Measurements from ENCODE around the gene ITPRID1.

ITPRID1 gene

DNA sequence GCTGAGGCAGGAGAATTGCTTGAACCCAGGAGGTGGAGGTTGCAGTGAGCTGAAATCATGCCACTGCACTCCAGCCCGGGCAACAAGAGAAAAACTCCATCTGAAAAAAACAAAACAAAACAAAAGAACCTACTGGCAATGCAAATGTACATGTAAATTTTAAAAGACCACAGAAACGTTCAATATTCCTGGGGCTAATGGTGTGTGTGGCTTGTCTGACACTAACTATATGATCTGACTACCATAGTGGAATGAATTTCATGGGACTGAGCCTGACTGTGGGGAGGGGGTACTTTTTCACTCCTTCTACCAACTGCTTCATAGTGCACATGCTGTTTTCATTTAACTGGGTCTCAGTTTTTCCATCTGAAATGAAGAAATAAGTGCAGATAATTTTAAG lies 69.6 kb downstream of the ITPRID1 start:
- Histone ChIP-seq H3K4me3 (ENCODE audit: low read depth, low read length) (no peak overlapping the region), H3K27ac (ENCODE audit: extremely low read depth, low read depth, low read length) (no peak overlapping the region), H3K36me3 (ENCODE audit: control insufficient read depth in 2 of 2, insufficient read depth in 1 of 2, low read length in 2 of 2) (no peaks in the 10 kb centered on the region), H3K4me1 (ENCODE audit: control insufficient read depth, insufficient read depth, low read length) (no peaks in the 10 kb centered on the region), H3K9me3 (ENCODE audit: control insufficient read depth, insufficient read depth, low read depth, low read length) (no peaks in the 10 kb centered on the region)
- no peak for TF ChIP-seq ZNF157 (tag by site-specific recombination; IDR thresholded peaks at IDR 0.05)
- TF ChIP-seq KLF9 (tag by site-specific recombination; IDR thresholded peaks at IDR 0.05; ENCODE audit: low read depth): no peak
- TF ChIP-seq ZIC2 (tag by site-specific recombination; IDR thresholded peaks at IDR 0.05): no peak
- no peak for TF ChIP-seq ZNF623 (tag by site-specific recombination; IDR thresholded peaks at IDR 0.05)
- no peak for TF ChIP-seq ZNF843 (tag by site-specific recombination; IDR thresholded peaks at IDR 0.05)
- TF ChIP-seq ZBTB8A (tag by site-specific recombination; IDR thresholded peaks at IDR 0.05): no peak
- TF ChIP-seq SP2 (tag by site-specific recombination; IDR thresholded peaks at IDR 0.05): no peak
- TF ChIP-seq, protein P1, sequence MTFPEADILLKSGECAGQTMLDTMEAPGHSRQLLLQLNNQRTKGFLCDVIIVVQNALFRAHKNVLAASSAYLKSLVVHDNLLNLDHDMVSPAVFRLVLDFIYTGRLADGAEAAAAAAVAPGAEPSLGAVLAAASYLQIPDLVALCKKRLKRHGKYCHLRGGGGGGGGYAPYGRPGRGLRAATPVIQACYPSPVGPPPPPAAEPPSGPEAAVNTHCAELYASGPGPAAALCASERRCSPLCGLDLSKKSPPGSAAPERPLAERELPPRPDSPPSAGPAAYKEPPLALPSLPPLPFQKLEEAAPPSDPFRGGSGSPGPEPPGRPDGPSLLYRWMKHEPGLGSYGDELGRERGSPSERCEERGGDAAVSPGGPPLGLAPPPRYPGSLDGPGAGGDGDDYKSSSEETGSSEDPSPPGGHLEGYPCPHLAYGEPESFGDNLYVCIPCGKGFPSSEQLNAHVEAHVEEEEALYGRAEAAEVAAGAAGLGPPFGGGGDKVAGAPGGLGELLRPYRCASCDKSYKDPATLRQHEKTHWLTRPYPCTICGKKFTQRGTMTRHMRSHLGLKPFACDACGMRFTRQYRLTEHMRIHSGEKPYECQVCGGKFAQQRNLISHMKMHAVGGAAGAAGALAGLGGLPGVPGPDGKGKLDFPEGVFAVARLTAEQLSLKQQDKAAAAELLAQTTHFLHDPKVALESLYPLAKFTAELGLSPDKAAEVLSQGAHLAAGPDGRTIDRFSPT (tag by site-specific recombination; IDR thresholded peaks at IDR 0.05): no peak
- CTCF ChIA-PET: no interaction called here
- POLR2A ChIA-PET: no interaction called here

DNA sequence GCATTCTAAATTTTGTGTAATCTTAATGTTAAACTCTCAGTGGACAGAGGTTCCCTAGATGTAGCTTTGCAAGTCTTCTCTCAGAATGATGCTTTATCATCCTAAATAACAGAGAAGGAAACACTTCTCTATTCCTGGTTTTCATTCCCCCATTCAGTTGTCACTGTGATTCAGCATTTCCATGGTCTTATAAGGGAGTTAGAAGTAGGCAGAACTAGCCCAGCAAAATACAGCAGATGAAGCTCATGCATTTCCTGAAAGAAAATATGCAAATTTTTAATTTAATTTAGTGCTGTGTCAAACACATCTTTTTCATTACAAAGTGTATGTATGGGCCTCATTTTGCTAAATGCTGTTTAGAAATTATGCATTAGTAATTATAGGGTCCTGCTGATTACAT lies 70.1 kb downstream of the ITPRID1 start:
- no peak overlapping the region for H3K27ac ChIP-seq (ENCODE audit: extremely low read depth, low read depth, low read length)
- ChIA-PET POLR2A (no interaction called here), CTCF (no interaction called here)
- no peaks in the 10 kb centered on the region for H3K9me3 ChIP-seq (ENCODE audit: control insufficient read depth, insufficient read depth, low read depth, low read length)
- H3K4me1 ChIP-seq (ENCODE audit: control insufficient read depth, insufficient read depth, low read length): no peaks in the 10 kb centered on the region
- TF ChIP-seq GLIS2 (tag by site-specific recombination; IDR thresholded peaks at IDR 0.05) (no peak), ZNF354C (tag by site-specific recombination; IDR thresholded peaks at IDR 0.05; ENCODE audit: borderline replicate concordance, low read depth) (no peak), OVOL3 (tag by site-specific recombination; IDR thresholded peaks at IDR 0.05) (no peak), HOXD13 (CRISPR knock-in tag; IDR thresholded peaks at IDR 0.05; ENCODE audit: borderline replicate concordance) (no peak), ZNF292 (tag by site-specific recombination; IDR thresholded peaks at IDR 0.05; ENCODE audit: borderline replicate concordance, low read depth) (no peak), ZNF341 (tag by site-specific recombination; IDR thresholded peaks at IDR 0.05; ENCODE audit: low read depth) (no peak)
- TF ChIP-seq, protein P2, sequence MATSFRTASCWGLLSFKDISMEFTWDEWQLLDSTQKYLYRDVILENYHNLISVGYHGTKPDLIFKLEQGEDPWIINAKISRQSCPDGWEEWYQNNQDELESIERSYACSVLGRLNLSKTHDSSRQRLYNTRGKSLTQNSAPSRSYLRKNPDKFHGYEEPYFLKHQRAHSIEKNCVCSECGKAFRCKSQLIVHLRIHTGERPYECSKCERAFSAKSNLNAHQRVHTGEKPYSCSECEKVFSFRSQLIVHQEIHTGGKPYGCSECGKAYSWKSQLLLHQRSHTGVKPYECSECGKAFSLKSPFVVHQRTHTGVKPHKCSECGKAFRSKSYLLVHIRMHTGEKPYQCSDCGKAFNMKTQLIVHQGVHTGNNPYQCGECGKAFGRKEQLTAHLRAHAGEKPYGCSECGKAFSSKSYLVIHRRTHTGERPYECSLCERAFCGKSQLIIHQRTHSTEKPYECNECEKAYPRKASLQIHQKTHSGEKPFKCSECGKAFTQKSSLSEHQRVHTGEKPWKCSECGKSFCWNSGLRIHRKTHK (tag by site-specific recombination; IDR thresholded peaks at IDR 0.05): no peak
- TF ChIP-seq, protein P3, sequence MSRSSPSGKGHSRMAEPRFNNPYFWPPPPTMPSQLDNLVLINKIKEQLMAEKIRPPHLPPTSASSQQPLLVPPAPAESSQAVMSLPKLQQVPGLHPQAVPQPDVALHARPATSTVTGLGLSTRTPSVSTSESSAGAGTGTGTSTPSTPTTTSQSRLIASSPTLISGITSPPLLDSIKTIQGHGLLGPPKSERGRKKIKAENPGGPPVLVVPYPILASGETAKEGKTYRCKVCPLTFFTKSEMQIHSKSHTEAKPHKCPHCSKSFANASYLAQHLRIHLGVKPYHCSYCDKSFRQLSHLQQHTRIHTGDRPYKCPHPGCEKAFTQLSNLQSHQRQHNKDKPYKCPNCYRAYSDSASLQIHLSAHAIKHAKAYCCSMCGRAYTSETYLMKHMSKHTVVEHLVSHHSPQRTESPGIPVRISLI (tag by site-specific recombination; IDR thresholded peaks at IDR 0.05): no peak
- no peaks in the 10 kb centered on the region for H3K36me3 ChIP-seq (ENCODE audit: control insufficient read depth in 2 of 2, insufficient read depth in 1 of 2, low read length in 2 of 2)
- H3K4me3 ChIP-seq (ENCODE audit: low read depth, low read length): no peak overlapping the region

DNA sequence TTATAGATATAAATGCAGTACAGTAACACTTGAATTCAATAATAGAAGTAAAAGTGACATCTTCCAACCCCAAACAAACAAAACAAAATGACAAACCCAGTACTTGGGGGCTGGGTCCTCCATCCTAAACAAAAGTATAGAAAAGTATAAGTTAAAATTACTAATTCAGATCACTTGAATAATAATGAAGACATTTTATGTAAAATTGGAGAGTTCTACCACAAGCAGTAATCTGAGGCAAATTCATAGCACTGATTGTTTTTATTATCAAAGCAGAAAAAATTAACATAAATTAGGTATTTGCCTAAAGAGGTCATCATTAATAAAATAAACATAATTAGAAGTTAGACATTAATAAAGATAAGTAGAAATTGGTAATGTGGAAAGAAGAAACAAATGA lies 81.5 kb downstream of the ITPRID1 start:
- Histone ChIP-seq H3K9me3 (ENCODE audit: control insufficient read depth, insufficient read depth, low read depth, low read length) (no peaks in the 10 kb centered on the region), H3K4me1 (ENCODE audit: control insufficient read depth, insufficient read depth, low read length) (no peaks in the 10 kb centered on the region), H3K4me3 (ENCODE audit: low read depth, low read length) (no peak overlapping the region), H3K27ac (ENCODE audit: extremely low read depth, low read depth, low read length) (no peak overlapping the region), H3K36me3 (ENCODE audit: control insufficient read depth in 2 of 2, insufficient read depth in 1 of 2, low read length in 2 of 2) (no peaks in the 10 kb centered on the region)
- POLR2A ChIA-PET: no interaction called here
- TF ChIP-seq, protein P4, sequence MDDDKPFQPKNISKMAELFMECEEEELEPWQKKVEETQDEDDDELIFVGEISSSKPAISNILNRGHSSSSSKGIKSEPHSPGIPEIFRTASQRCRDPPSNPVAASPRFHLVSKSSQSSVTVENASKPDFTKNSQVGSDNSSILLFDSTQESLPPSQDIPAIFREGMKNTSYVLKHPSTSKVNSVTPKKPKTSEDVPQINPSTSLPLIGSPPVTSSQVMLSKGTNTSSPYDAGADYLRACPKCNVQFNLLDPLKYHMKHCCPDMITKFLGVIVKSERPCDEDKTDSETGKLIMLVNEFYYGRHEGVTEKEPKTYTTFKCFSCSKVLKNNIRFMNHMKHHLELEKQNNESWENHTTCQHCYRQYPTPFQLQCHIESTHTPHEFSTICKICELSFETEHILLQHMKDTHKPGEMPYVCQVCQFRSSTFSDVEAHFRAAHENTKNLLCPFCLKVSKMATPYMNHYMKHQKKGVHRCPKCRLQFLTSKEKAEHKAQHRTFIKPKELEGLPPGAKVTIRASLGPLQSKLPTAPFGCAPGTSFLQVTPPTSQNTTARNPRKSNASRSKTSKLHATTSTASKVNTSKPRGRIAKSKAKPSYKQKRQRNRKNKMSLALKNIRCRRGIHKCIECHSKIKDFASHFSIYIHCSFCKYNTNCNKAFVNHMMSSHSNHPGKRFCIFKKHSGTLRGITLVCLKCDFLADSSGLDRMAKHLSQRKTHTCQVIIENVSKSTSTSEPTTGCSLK (tag by site-specific recombination; IDR thresholded peaks at IDR 0.05): no peak
- TF ChIP-seq, protein P5, sequence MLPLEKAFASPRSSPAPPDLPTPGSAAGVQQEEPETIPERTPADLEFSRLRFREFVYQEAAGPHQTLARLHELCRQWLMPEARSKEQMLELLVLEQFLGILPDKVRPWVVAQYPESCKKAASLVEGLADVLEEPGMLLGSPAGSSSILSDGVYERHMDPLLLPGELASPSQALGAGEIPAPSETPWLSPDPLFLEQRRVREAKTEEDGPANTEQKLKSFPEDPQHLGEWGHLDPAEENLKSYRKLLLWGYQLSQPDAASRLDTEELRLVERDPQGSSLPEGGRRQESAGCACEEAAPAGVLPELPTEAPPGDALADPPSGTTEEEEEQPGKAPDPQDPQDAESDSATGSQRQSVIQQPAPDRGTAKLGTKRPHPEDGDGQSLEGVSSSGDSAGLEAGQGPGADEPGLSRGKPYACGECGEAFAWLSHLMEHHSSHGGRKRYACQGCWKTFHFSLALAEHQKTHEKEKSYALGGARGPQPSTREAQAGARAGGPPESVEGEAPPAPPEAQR (tag by site-specific recombination; IDR thresholded peaks at IDR 0.05): no peak
- no peak for TF ChIP-seq ZNF510 (tag by site-specific recombination; IDR thresholded peaks at IDR 0.05; ENCODE audit: insufficient replicate concordance)
- CTCF ChIA-PET: interaction anchor here (0.9 kb wide), 1 partner anchor 107 kb away, joined by 3 read pairs; no protein-coding TSS in a partner anchor

All from HEK293 (cell line).